Measurements from ENCODE around the gene PTPRN2. TPM values are rescaled to one million over a fixed set of nuclear protein-coding genes. Genes with fewer than 3 reads are reported as not detected.

Gene PTPRN2
- total RNA-seq, 1 experiment from 2014 or later: 2.1 TPM

DNA sequence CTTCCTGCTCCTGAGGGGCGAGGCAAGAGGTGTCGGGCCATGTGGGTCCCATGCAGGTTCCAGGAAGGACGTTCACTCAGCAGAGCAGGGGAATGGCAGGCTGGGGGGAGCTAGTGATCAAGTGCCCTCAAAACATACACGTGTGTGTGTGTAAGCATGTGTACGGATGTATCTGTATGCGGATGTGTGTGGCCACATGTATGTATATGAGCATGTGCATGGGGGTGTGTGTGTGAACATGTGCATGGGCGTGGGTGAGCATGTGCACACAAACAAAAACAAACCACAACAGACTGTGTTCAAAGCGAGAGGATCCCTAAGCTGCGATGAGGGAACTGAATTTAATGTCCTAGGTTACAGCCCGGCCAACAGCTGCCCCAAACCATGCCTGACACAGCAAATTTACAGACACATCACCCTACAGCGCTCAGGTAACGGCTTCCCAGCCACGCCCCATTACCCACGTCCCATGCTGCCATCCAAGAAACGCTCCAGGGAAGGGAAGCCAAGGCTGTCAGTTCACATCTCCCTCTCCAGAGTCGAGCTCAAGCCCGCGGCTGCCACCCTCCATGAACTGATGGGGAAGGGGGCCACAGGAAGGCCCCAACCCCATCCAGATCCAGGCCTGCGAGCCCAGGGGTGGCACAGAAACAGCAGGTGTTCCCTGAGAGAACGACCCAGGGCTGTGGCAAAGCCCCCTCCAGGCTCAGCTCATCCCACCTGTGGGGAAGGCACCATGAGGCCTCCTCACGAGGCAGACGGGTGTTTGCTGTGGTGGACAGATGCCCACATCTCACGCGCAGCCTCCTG lies 56.6 kb downstream of the PTPRN2 start:
- intact Hi-C loops (cut with micrococcal nuclease): no loop called here
- POLR2A ChIA-PET: no interaction called here

More for the DNA sequence above, 56.6 kb downstream of the PTPRN2 start:
- TF ChIP-seq, protein P1, sequence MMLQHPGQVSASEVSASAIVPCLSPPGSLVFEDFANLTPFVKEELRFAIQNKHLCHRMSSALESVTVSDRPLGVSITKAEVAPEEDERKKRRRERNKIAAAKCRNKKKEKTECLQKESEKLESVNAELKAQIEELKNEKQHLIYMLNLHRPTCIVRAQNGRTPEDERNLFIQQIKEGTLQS (IDR thresholded peaks at IDR 0.05): no peak
- TF ChIP-seq, protein P2, sequence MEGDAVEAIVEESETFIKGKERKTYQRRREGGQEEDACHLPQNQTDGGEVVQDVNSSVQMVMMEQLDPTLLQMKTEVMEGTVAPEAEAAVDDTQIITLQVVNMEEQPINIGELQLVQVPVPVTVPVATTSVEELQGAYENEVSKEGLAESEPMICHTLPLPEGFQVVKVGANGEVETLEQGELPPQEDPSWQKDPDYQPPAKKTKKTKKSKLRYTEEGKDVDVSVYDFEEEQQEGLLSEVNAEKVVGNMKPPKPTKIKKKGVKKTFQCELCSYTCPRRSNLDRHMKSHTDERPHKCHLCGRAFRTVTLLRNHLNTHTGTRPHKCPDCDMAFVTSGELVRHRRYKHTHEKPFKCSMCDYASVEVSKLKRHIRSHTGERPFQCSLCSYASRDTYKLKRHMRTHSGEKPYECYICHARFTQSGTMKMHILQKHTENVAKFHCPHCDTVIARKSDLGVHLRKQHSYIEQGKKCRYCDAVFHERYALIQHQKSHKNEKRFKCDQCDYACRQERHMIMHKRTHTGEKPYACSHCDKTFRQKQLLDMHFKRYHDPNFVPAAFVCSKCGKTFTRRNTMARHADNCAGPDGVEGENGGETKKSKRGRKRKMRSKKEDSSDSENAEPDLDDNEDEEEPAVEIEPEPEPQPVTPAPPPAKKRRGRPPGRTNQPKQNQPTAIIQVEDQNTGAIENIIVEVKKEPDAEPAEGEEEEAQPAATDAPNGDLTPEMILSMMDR (IDR thresholded peaks at IDR 0.05 in 2 of 3, conservative IDR thresholded peaks at IDR 0.05 in 1 of 3; ENCODE audit: borderline replicate concordance in 1 of 3, insufficient read depth in 1 of 3, low read depth in 2 of 3, low read length in 2 of 3): no peak
- no peak for TF ChIP-seq EGR1 (IDR thresholded peaks at IDR 0.05; ENCODE audit: low read depth)
- CTCF ChIA-PET: no interaction called here
- Histone ChIP-seq H3K4me3 (replicated peaks in 1 of 2; ENCODE audit: low read depth in 1 of 2, low read length in 2 of 2) (no peak overlapping the region), H3K36me3 (ENCODE audit: control insufficient read depth in 1 of 2, insufficient read depth in 2 of 2, low read length in 2 of 2) (no peaks in the 10 kb centered on the region), H3K79me2 (ENCODE audit: insufficient read depth, low read length) (no peaks in the 10 kb centered on the region), H3K27me3 (ENCODE audit: insufficient read depth, low read length) (0 out of 2 replicates have a peak, but pooled peaks cover 3% of the 10 kb centered on the region), H2AFZ (ENCODE audit: low read depth, low read length, poor library complexity, severe bottlenecking) (no peak overlapping the region), H3K4me1 (ENCODE audit: control insufficient read depth in 1 of 2, insufficient read depth in 2 of 2, low read length in 2 of 2) (no peaks in the 10 kb centered on the region), H3K27ac (ENCODE audit: low read depth, low read length) (no peak overlapping the region), H3K9me3 (ENCODE audit: control insufficient read depth in 1 of 2, insufficient read depth in 1 of 2, low read depth in 1 of 2, low read length in 2 of 2) (no peaks in the 10 kb centered on the region), H3K9me2 (ENCODE audit: insufficient read depth) (no peaks in the 10 kb centered on the region), H4K20me1 (ENCODE audit: insufficient read depth) (no peaks in the 10 kb centered on the region), H3K9ac (ENCODE audit: low read length) (no peak overlapping the region), H3K4me2 (ENCODE audit: low read length) (no peak overlapping the region)
- RAD21 ChIA-PET (ENCODE audit: low non-redundant PET in 1 of 2, low total read pairs in 2 of 2, uncharacterized antibody in 2 of 2, unreplicated experiment in 2 of 2): no interaction called here
- no TSS peak for BruUV-seq (replicated peaks)
- no peak for DNase-seq (ENCODE audit: low read depth, low spot score)
- ATAC-seq: no peak
